GM12873 (cell line): ENCODE results near the gene IFT25.
A peak's percentile ranks its signal among the peaks of the same experiment; 100 is the strongest.

Source experiments
- CTCF ChIP-seq: IDR thresholded peaks from 2 replicates; pipeline ENCODE4 v1.5.1; 2012; ENCODE audit warnings: low read depth, mild to moderate bottlenecking, moderate library complexity, low read length, control low read depth; ENCODE audit not compliant: insufficient read depth; ENCODE audit errors: missing control alignments

The IFT25 gene

GRCh38 chr1:53964109-53964508, 18.6 kb upstream of the IFT25 start:
- no peak for TF ChIP-seq CTCF

- no peak for TF ChIP-seq CTCF
Measured at GRCh38 chr1:53963460-53963859, 18.0 kb upstream of the IFT25 start.

GRCh38 chr1:53962395-53962794, 16.9 kb upstream of the IFT25 start:
- no peak for TF ChIP-seq CTCF

GRCh38 chr1:53959664-53960250, 14.3 kb upstream of the IFT25 start:
- TF ChIP-seq CTCF: peak; percentile 56

- TF ChIP-seq CTCF: no peak
Measured at GRCh38 chr1:53957194-53957818, 11.8 kb upstream of the IFT25 start.

GRCh38 chr1:53956308-53957168, 11.0 kb upstream of the IFT25 start:
- no peak for TF ChIP-seq CTCF

- TF ChIP-seq CTCF: no peak
Measured at GRCh38 chr1:53954128-53954527, 8.6 kb upstream of the IFT25 start.
